ENCODE data around the gene INO80. TPM values are rescaled to one million over a fixed set of nuclear protein-coding genes. Genes with fewer than 3 reads are reported as not detected.

INO80 gene, protein sequence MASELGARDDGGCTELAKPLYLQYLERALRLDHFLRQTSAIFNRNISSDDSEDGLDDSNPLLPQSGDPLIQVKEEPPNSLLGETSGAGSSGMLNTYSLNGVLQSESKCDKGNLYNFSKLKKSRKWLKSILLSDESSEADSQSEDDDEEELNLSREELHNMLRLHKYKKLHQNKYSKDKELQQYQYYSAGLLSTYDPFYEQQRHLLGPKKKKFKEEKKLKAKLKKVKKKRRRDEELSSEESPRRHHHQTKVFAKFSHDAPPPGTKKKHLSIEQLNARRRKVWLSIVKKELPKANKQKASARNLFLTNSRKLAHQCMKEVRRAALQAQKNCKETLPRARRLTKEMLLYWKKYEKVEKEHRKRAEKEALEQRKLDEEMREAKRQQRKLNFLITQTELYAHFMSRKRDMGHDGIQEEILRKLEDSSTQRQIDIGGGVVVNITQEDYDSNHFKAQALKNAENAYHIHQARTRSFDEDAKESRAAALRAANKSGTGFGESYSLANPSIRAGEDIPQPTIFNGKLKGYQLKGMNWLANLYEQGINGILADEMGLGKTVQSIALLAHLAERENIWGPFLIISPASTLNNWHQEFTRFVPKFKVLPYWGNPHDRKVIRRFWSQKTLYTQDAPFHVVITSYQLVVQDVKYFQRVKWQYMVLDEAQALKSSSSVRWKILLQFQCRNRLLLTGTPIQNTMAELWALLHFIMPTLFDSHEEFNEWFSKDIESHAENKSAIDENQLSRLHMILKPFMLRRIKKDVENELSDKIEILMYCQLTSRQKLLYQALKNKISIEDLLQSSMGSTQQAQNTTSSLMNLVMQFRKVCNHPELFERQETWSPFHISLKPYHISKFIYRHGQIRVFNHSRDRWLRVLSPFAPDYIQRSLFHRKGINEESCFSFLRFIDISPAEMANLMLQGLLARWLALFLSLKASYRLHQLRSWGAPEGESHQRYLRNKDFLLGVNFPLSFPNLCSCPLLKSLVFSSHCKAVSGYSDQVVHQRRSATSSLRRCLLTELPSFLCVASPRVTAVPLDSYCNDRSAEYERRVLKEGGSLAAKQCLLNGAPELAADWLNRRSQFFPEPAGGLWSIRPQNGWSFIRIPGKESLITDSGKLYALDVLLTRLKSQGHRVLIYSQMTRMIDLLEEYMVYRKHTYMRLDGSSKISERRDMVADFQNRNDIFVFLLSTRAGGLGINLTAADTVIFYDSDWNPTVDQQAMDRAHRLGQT (N-terminal part only)
- 20.9 and 22.1 TPM in 2 replicates for total RNA-seq
- long read RNA-seq, partial matches to known transcripts, result 14 of 18 reads
- long read RNA-seq, other reads (novel, unspliced or antisense), result 4 of 18 reads

DNA sequence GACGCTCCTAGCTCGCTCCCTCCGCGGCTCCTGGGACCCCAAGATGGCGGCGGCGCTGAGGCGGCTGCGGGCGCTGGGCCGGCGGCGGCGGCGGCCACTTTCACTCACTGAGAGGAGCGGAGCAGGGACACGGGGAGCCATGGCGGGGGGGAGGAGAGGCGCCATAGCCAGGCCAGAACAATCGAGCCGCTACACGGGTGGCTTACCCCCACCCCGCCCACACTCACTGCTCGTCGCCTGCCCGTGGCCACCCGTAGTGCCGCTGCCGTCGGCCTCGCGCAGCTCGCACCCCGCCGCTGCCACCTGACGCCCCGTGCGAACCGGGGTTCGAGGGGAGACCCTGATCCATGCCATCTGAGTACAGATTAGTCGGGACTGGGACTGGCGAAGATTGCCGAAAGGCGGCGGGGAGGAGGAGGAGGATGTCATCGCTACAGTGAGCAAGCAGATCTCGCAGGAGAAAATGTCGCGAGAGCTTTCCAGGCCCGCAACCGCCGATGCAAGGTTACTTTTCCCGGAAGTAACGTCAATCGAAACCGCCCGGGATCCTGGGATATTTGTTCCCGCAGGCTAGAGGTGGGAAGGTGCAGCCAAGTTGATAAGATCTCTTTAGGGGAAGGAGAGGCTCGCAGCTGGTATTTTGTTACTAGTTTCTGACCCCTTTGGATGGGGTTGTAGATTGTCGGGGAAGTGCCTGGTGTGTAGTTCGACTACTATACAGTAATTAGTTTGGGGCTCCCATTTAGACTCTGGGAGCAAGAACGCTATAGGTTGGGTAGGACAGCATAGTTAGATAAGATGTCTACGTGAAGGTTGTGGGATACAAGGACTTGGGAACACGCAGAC lies at the start of gene INO80:
Gene INO80, minus strand, starts transcription at position 165 of the 846 bp plus-strand sequence. CDS start 19,970 bp downstream, outside the sequence.
- Mint-ChIP-seq H3K36me3 (ENCODE audit: unreplicated experiment) (peaks cover 2% of the 10 kb centered on the region), H3K4me1 (ENCODE audit: unreplicated experiment) (peaks cover 13% of the 10 kb centered on the region), H3K9me3 (ENCODE audit: unreplicated experiment) (no peaks in the 10 kb centered on the region), H3K27me3 (ENCODE audit: unreplicated experiment) (no peaks in the 10 kb centered on the region), H3K4me3 (ENCODE audit: unreplicated experiment) (peak within 1 kb of the TSS; percentile 89), H3K27ac (ENCODE audit: unreplicated experiment) (peak within 1 kb of the TSS; percentile 97)
- DNase-seq (ENCODE audit: extremely low spot score, unreplicated experiment), result peak; percentile 98
- TF ChIP-seq, protein P1, sequence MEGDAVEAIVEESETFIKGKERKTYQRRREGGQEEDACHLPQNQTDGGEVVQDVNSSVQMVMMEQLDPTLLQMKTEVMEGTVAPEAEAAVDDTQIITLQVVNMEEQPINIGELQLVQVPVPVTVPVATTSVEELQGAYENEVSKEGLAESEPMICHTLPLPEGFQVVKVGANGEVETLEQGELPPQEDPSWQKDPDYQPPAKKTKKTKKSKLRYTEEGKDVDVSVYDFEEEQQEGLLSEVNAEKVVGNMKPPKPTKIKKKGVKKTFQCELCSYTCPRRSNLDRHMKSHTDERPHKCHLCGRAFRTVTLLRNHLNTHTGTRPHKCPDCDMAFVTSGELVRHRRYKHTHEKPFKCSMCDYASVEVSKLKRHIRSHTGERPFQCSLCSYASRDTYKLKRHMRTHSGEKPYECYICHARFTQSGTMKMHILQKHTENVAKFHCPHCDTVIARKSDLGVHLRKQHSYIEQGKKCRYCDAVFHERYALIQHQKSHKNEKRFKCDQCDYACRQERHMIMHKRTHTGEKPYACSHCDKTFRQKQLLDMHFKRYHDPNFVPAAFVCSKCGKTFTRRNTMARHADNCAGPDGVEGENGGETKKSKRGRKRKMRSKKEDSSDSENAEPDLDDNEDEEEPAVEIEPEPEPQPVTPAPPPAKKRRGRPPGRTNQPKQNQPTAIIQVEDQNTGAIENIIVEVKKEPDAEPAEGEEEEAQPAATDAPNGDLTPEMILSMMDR (IDR thresholded peaks at IDR 0.05), result no peak

DNA sequence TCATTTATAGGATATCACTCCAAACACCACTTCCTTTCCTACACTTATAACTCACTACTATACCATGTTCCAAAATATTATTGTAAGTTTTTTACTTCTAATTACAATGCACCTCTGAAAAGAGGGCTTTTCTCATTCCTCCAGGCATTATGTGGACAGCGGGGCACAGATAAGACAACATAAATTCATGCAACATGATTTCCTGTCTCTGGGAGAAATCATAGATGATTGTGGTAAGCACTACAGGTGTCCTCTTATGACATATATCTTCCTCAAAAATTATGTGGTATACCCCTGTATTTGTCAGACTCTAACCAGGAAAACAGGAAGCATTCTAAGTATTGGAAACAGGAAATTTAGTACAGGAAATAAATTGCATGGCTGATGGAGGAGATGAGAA lies 45.7 kb upstream of the INO80 start:
- peaks cover 3% of the 10 kb centered on the region for H3K27me3 Mint-ChIP-seq (ENCODE audit: unreplicated experiment)
- peaks cover 10% of the 10 kb centered on the region for H3K4me1 Mint-ChIP-seq (ENCODE audit: unreplicated experiment)
- DNase-seq (ENCODE audit: extremely low spot score, unreplicated experiment), result no peak
- no peaks in the 10 kb centered on the region for H3K36me3 Mint-ChIP-seq (ENCODE audit: unreplicated experiment)
- H3K9me3 Mint-ChIP-seq (ENCODE audit: unreplicated experiment), result no peaks in the 10 kb centered on the region
- no peak overlapping the region for H3K27ac Mint-ChIP-seq (ENCODE audit: unreplicated experiment)
- TF ChIP-seq, protein P1 (IDR thresholded peaks at IDR 0.05), result no peak
- H3K4me3 Mint-ChIP-seq (ENCODE audit: unreplicated experiment), result no peak overlapping the region

DNA sequence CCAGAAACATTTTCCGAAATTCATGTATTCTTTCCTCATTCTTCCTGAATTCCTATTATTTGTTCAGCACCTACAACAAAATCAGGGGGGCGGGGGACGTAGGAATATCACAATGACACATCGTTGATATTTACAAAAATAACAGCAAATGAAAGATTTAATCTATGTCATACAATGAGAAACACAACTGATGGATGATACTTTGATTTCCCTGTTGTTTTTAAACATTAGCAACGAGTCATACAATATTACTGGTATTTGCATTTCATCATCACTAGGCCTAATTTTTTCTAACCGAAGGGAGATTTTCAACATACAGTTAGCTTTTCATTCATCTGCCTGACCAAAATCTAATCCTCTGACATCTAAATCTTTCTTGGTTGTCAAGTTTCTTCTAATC lies 45.3 kb upstream of the INO80 start:
- Mint-ChIP-seq H3K4me1 (ENCODE audit: unreplicated experiment) (peaks cover 10% of the 10 kb centered on the region), H3K4me3 (ENCODE audit: unreplicated experiment) (no peak overlapping the region), H3K36me3 (ENCODE audit: unreplicated experiment) (no peaks in the 10 kb centered on the region), H3K27me3 (ENCODE audit: unreplicated experiment) (peaks cover 3% of the 10 kb centered on the region), H3K9me3 (ENCODE audit: unreplicated experiment) (no peaks in the 10 kb centered on the region), H3K27ac (ENCODE audit: unreplicated experiment) (no peak overlapping the region)
- TF ChIP-seq, protein P1 (IDR thresholded peaks at IDR 0.05), result no peak
- no peak for DNase-seq (ENCODE audit: extremely low spot score, unreplicated experiment)

DNA sequence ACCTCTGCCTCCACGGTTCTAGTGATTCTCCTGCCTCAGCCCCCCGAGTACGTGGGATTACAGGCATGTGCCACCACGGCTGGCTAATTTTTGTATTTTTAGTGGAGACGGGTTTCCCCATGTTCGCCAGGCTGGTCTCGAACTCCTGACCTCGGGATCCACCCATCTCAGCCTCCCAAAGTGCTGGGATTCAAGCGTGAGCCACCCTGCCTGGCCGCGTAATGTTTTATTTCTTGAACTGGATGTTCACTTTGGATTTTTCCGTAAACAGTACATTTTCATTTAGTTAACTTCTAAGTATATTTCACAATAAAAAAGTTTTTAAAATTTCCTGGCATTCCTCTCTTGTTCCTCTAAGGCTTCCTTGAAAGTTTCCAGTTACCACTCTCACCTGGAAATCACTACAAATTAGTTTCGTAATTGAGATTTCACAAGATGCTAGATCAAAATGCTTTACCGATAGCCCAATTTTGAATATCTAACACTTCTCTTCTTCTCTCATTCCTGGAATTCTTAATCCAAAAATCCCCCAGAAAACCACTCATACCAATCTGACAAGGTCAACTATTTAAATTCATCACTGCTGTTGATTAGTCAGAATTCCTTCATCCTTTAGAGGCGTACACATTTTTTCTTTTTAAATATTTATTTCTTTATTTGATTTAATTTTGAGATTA lies 44.7 kb upstream of the INO80 start:
- Mint-ChIP-seq H3K4me1 (ENCODE audit: unreplicated experiment) (peaks cover 10% of the 10 kb centered on the region), H3K27me3 (ENCODE audit: unreplicated experiment) (no peaks in the 10 kb centered on the region)
- DNase-seq (ENCODE audit: extremely low spot score, unreplicated experiment), result no peak

More for the DNA sequence above, 44.7 kb upstream of the INO80 start:
- no peaks in the 10 kb centered on the region for H3K36me3 Mint-ChIP-seq (ENCODE audit: unreplicated experiment)
- no peak overlapping the region for H3K4me3 Mint-ChIP-seq (ENCODE audit: unreplicated experiment)
- TF ChIP-seq, protein P1 (IDR thresholded peaks at IDR 0.05), result no peak
- H3K27ac Mint-ChIP-seq (ENCODE audit: unreplicated experiment), result no peak overlapping the region
- H3K9me3 Mint-ChIP-seq (ENCODE audit: unreplicated experiment), result no peaks in the 10 kb centered on the region

All from osteocyte (in vitro differentiated cells).